SK-N-SH treated with all-trans-retinoic acid at 6 μM for 48 hours (cell line): ENCODE measurements around the gene FLT1.

ENCODE experiments used
- ATAC-seq: fragments of 200-7000 bp; cut with Tn5 transposase; 3 replicates; pipeline ENCODE4 v1.9.1; 2020; ENCODE audit warnings: mild to moderate bottlenecking, moderate library complexity
- ARNTL ChIP-seq: fragments of 450-650 bp; formaldehyde crosslinking; IDR thresholded peaks from 2 replicates; pipeline ENCODE4 v1.5.0; 2020; ENCODE audit warnings: low read depth, mild to moderate bottlenecking, moderate library complexity, borderline replicate concordance
- BACH2 ChIP-seq: fragments of 250-450 bp; sonication (Bioruptor Pico); IDR thresholded peaks from 2 replicates; pipeline ENCODE4 v1.9.0; 2021; ENCODE audit warnings: mild to moderate bottlenecking, borderline replicate concordance
- CSDC2 ChIP-seq: fragments of 250-450 bp; sonication (Bioruptor Pico); IDR thresholded peaks from 2 replicates; pipeline ENCODE4 v1.5.0; 2020; ENCODE audit warnings: mild to moderate bottlenecking, moderate library complexity
- ESRRG ChIP-seq: fragments of 250-450 bp; sonication (Bioruptor Pico); IDR thresholded peaks from 2 replicates; pipeline ENCODE4 v1.6.1; 2021; ENCODE audit warnings: mild to moderate bottlenecking
- ISL1 ChIP-seq: fragments of 250-450 bp; sonication (Bioruptor Pico); IDR thresholded peaks from 2 replicates; pipeline ENCODE4 v2.1.2; 2022; ENCODE audit warnings: mild to moderate bottlenecking, moderate library complexity
- PPARA ChIP-seq: fragments of 250-450 bp; sonication (Bioruptor Pico); IDR thresholded peaks from 2 replicates; pipeline ENCODE4 v1.5.0; 2020; ENCODE audit warnings: mild to moderate bottlenecking, borderline replicate concordance
- RARB ChIP-seq: fragments of 250-450 bp; sonication (Bioruptor Pico); IDR thresholded peaks from 2 replicates; pipeline ENCODE4 v1.8.0; 2021; ENCODE audit warnings: mild to moderate bottlenecking, moderate library complexity
- SNAI2 ChIP-seq: fragments of 250-450 bp; sonication (Bioruptor Pico); IDR thresholded peaks from 2 replicates; pipeline ENCODE4 v1.5.0; 2020; ENCODE audit warnings: mild to moderate bottlenecking, moderate library complexity
- TCF4 ChIP-seq: fragments of 250-450 bp; sonication (Bioruptor Pico); IDR thresholded peaks from 2 replicates; pipeline ENCODE4 v1.8.0; 2021; ENCODE audit warnings: mild to moderate bottlenecking, moderate library complexity, borderline replicate concordance
- TOX ChIP-seq: fragments of 250-450 bp; sonication (Bioruptor Pico); IDR thresholded peaks from 2 replicates; pipeline ENCODE4 v1.8.0; 2021; ENCODE audit warnings: mild to moderate bottlenecking, moderate library complexity, borderline replicate concordance
- ZC3H10 ChIP-seq: fragments of 250-450 bp; sonication (Bioruptor Pico); IDR thresholded peaks from 2 replicates; pipeline ENCODE4 v1.5.1; 2021; ENCODE audit warnings: mild to moderate bottlenecking, moderate library complexity
- ZFP3 ChIP-seq: fragments of 250-450 bp; sonication (Bioruptor Pico); IDR thresholded peaks from 2 replicates; pipeline ENCODE4 v1.5.0; 2020; ENCODE audit warnings: mild to moderate bottlenecking, moderate library complexity
- ZFP30 ChIP-seq: fragments of 450-650 bp; formaldehyde crosslinking; IDR thresholded peaks from 2 replicates; pipeline ENCODE4 v1.5.0; 2022; ENCODE audit warnings: mild to moderate bottlenecking, moderate library complexity
- ZNF565 ChIP-seq: fragments of 450-650 bp; formaldehyde crosslinking; conservative IDR thresholded peaks from 2 replicates; pipeline ENCODE4 v1.5.0; 2020; ENCODE audit warnings: low read depth, mild to moderate bottlenecking, moderate library complexity
- ZNF70 ChIP-seq: fragments of 450-650 bp; formaldehyde crosslinking; IDR thresholded peaks from 2 replicates; pipeline ENCODE4 v1.5.0; 2020; ENCODE audit warnings: mild to moderate bottlenecking, moderate library complexity
- ZNF8 ChIP-seq: fragments of 450-650 bp; formaldehyde crosslinking; IDR thresholded peaks from 2 replicates; pipeline ENCODE4 v1.5.0; 2020; ENCODE audit warnings: mild to moderate bottlenecking, moderate library complexity
- TF ChIP-seq, protein P1 (sequence below): fragments of 250-450 bp; sonication (Bioruptor Pico); IDR thresholded peaks from 2 replicates; pipeline ENCODE4 v1.5.0; 2020; ENCODE audit warnings: mild to moderate bottlenecking, moderate library complexity
- TF ChIP-seq, protein P2 (sequence below): fragments of 250-450 bp; sonication (Bioruptor Pico); IDR thresholded peaks from 2 replicates; pipeline ENCODE4 v1.5.1; 2020; ENCODE audit warnings: low read depth, mild to moderate bottlenecking, moderate library complexity
- TF ChIP-seq, protein P3 (sequence below): fragments of 250-450 bp; sonication (Bioruptor Pico); IDR thresholded peaks from 2 replicates; pipeline ENCODE4 v1.8.0; 2021; ENCODE audit warnings: low read depth, mild to moderate bottlenecking, moderate library complexity, borderline replicate concordance
- TF ChIP-seq, protein P4 (sequence below): fragments of 250-450 bp; sonication (Bioruptor Pico); IDR thresholded peaks from 2 replicates; pipeline ENCODE4 v1.5.1; 2021; ENCODE audit warnings: mild to moderate bottlenecking, moderate library complexity

FLT1 gene

DNA sequence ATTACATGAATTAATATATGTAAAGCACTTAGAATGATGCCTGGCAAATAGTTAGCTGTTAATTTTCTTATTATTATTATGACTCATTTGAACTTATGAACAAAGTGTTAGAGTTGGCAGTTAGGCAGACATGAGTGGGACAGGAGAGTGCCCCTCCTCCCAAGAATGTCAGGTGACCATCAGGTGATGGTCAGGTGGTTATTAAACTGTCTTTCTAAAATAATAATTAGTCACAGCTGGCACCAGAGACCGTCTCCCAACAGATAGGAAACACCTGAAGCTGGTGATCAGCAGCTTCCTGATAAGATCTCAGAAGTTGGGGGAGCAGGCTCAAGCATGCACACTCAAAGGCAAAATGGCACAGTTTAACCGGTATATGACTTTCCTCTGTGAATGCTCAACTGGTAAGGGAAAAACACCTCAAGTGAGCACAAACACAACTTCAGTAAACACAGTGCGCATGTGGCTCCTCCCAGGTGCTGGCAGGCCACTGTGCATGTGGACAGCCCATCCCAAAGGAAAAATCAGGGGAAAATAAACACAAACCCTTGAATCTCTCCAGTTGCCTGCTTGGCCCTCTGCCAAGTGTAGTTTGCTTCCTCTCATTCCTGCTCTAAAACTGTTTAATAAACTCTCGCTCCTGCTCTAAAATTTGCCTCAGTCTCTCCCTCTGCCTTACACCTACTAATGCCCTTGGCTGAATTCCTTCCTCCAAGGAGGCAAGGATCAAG, 54.0 kb downstream of the FLT1 start:
- no peak for ATAC-seq

DNA sequence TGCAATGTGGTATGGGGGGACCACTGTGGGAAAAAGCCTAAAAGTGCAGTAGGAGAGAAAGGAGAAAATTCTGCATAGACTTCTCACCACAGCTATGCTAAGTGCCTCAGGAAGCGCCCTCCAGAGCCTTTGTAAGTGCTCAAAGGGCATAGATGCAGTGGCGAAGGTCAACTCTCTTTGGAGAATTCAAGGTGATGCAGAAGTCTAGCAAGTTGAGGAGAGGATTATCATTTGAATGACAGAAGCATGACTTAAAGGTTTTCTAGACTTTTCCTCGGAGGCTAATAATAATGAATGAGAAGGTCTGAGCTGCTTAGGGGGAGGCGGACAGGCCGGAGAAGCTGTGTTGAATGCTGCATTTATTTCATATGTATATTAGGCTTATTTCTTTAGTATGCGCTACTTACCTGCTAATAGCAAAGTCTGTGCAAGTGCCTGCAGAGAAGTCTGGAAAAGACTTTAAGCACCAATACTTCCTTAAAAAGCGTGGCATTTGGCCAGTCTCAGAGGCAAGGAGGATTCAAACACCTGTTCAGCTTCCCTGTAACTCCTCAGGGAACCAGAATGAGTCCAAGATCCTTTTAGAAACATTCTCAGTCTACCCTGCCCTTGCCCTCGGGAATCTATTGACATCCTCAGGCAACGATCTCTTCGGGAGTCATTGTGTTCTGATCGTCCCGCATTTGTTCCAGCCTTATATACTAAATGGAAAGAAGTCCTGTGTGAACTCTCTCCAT, 56.2 kb downstream of the FLT1 start:
- TF ChIP-seq, protein P1, sequence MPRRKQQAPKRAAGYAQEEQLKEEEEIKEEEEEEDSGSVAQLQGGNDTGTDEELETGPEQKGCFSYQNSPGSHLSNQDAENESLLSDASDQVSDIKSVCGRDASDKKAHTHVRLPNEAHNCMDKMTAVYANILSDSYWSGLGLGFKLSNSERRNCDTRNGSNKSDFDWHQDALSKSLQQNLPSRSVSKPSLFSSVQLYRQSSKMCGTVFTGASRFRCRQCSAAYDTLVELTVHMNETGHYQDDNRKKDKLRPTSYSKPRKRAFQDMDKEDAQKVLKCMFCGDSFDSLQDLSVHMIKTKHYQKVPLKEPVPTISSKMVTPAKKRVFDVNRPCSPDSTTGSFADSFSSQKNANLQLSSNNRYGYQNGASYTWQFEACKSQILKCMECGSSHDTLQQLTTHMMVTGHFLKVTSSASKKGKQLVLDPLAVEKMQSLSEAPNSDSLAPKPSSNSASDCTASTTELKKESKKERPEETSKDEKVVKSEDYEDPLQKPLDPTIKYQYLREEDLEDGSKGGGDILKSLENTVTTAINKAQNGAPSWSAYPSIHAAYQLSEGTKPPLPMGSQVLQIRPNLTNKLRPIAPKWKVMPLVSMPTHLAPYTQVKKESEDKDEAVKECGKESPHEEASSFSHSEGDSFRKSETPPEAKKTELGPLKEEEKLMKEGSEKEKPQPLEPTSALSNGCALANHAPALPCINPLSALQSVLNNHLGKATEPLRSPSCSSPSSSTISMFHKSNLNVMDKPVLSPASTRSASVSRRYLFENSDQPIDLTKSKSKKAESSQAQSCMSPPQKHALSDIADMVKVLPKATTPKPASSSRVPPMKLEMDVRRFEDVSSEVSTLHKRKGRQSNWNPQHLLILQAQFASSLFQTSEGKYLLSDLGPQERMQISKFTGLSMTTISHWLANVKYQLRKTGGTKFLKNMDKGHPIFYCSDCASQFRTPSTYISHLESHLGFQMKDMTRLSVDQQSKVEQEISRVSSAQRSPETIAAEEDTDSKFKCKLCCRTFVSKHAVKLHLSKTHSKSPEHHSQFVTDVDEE = no peak
- TF ChIP-seq ISL1 (CRISPR knock-in tag) = no peak
- TF ChIP-seq, protein P2, sequence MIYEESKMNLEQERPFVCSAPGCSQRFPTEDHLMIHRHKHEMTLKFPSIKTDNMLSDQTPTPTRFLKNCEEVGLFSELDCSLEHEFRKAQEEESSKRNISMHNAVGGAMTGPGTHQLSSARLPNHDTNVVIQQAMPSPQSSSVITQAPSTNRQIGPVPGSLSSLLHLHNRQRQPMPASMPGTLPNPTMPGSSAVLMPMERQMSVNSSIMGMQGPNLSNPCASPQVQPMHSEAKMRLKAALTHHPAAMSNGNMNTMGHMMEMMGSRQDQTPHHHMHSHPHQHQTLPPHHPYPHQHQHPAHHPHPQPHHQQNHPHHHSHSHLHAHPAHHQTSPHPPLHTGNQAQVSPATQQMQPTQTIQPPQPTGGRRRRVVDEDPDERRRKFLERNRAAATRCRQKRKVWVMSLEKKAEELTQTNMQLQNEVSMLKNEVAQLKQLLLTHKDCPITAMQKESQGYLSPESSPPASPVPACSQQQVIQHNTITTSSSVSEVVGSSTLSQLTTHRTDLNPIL (CRISPR knock-in tag) = no peak
- no peak for TF ChIP-seq ZFP3 (CRISPR knock-in tag)
- no peak for TF ChIP-seq BACH2 (CRISPR knock-in tag)
- TF ChIP-seq ZC3H10 = no peak
- TF ChIP-seq, protein P3, sequence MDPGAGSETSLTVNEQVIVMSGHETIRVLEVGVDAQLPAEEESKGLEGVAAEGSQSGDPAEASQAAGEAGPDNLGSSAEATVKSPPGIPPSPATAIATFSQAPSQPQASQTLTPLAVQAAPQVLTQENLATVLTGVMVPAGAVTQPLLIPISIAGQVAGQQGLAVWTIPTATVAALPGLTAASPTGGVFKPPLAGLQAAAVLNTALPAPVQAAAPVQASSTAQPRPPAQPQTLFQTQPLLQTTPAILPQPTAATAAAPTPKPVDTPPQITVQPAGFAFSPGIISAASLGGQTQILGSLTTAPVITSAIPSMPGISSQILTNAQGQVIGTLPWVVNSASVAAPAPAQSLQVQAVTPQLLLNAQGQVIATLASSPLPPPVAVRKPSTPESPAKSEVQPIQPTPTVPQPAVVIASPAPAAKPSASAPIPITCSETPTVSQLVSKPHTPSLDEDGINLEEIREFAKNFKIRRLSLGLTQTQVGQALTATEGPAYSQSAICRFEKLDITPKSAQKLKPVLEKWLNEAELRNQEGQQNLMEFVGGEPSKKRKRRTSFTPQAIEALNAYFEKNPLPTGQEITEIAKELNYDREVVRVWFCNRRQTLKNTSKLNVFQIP (CRISPR knock-in tag) = no peak
- TF ChIP-seq ARNTL (CRISPR knock-in tag) = no peak
- TF ChIP-seq ZNF70 (CRISPR knock-in tag) = no peak
- no peak for TF ChIP-seq ESRRG
- no peak for TF ChIP-seq PPARA (CRISPR knock-in tag)
- TF ChIP-seq, protein P4, sequence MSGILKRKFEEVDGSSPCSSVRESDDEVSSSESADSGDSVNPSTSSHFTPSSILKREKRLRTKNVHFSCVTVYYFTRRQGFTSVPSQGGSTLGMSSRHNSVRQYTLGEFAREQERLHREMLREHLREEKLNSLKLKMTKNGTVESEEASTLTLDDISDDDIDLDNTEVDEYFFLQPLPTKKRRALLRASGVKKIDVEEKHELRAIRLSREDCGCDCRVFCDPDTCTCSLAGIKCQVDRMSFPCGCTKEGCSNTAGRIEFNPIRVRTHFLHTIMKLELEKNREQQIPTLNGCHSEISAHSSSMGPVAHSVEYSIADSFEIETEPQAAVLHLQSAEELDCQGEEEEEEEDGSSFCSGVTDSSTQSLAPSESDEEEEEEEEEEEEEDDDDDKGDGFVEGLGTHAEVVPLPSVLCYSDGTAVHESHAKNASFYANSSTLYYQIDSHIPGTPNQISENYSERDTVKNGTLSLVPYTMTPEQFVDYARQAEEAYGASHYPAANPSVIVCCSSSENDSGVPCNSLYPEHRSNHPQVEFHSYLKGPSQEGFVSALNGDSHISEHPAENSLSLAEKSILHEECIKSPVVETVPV (CRISPR knock-in tag) = no peak
- TF ChIP-seq SNAI2 (CRISPR knock-in tag) = no peak
- no peak for TF ChIP-seq CSDC2 (CRISPR knock-in tag)
- no peak for TF ChIP-seq TOX (CRISPR knock-in tag)
- TF ChIP-seq ZNF8 (CRISPR knock-in tag) = no peak
- no peak for TF ChIP-seq TCF4 (CRISPR knock-in tag)
- TF ChIP-seq, all 23 proteins: peak for 0
- ATAC-seq = no peak

More for the DNA sequence above, 54.0 kb downstream of the FLT1 start:
- TF ChIP-seq ZC3H10 = no peak
- TF ChIP-seq RARB (CRISPR knock-in tag) = no peak
- TF ChIP-seq SNAI2 (CRISPR knock-in tag) = no peak
- TF ChIP-seq, protein P4 (CRISPR knock-in tag) = no peak
- TF ChIP-seq ZNF565 (CRISPR knock-in tag) = no peak
- TF ChIP-seq, all 23 proteins: peak for 0

DNA sequence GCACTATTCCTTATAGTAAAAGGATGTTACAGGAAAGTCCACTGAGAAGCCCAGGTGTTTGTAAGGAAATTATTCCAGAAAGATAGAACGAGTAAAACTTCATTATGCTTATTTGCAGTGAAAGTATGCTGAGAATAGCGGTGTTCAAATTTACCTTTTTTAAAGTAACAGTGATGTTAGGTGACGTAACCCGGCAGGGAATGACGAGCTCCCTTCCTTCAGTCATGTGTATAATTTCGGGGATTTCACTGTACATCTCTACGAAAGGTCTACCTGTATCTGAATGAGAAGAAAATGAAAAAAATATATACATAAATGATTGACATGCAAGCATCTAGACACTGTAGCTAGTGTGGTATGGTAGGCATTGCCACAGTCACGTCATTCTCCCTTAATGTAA, 56.9 kb downstream of the FLT1 start:
- no peak for TF ChIP-seq SNAI2 (CRISPR knock-in tag)
- TF ChIP-seq ZFP30 (CRISPR knock-in tag) = no peak
- no peak for TF ChIP-seq ISL1 (CRISPR knock-in tag)
- no peak for TF ChIP-seq PPARA (CRISPR knock-in tag)
- TF ChIP-seq ARNTL (CRISPR knock-in tag) = no peak
- TF ChIP-seq TCF4 (CRISPR knock-in tag) = no peak
- TF ChIP-seq, protein P2 (CRISPR knock-in tag) = no peak
- no peak for TF ChIP-seq ESRRG
- ATAC-seq = no peak
